Measurements from ENCODE around the gene ATP5F1E.

The ATP5F1E gene

GRCh38 chr20:59032023-59032712 is at the start of gene ATP5F1E (continued):
- TF ChIP-seq HIC1 (tag by site-specific recombination; IDR thresholded peaks at IDR 0.05) (peak; percentile 57; the same call in 1 of the 2 replicates), TCF7L2 (IDR thresholded peaks at IDR 0.05; ENCODE audit: borderline replicate concordance, low read depth, low read length) (no peak), PRDM1 (tag by site-specific recombination; IDR thresholded peaks at IDR 0.05) (peak; percentile 4; the same call in 1 of the 2 replicates), ZNF791 (tag by site-specific recombination; IDR thresholded peaks at IDR 0.05) (no peak), KLF7 (tag by site-specific recombination; IDR thresholded peaks at IDR 0.05; ENCODE audit: borderline replicate concordance) (0 out of 2 replicates have a peak, but pooled peaks have one; percentile 69), ZNF629 (tag by site-specific recombination; IDR thresholded peaks at IDR 0.05) (no peak), ZBTB1 (tag by site-specific recombination; IDR thresholded peaks at IDR 0.05) (no peak), KLF9 (tag by site-specific recombination; IDR thresholded peaks at IDR 0.05; ENCODE audit: low read depth) (no peak), BCL6B (tag by site-specific recombination; IDR thresholded peaks at IDR 0.05) (no peak), SP2 (tag by site-specific recombination; IDR thresholded peaks at IDR 0.05) (peak; percentile 87), SCRT1 (tag by site-specific recombination; IDR thresholded peaks at IDR 0.05; ENCODE audit: borderline replicate concordance) (no peak), ZNF350 (tag by site-specific recombination; IDR thresholded peaks at IDR 0.05) (no peak), ZNF488 (tag by site-specific recombination; IDR thresholded peaks at IDR 0.05) (no peak), PATZ1 (tag by site-specific recombination; IDR thresholded peaks at IDR 0.05) (peak; percentile 90), ELK4 (IDR thresholded peaks at IDR 0.05; ENCODE audit: borderline replicate concordance, low read depth, low read length) (no peak), ZNF530 (tag by site-specific recombination; IDR thresholded peaks at IDR 0.05; ENCODE audit: low read depth) (no peak), ZNF121 (tag by site-specific recombination; IDR thresholded peaks at IDR 0.05) (no peak), OVOL3 (tag by site-specific recombination; IDR thresholded peaks at IDR 0.05) (peak; percentile 37; the same call in 1 of the 2 replicates), ZNF704 (tag by site-specific recombination; IDR thresholded peaks at IDR 0.05) (peak; percentile 81), ZNF223 (tag by site-specific recombination; IDR thresholded peaks at IDR 0.05) (no peak), ZNF324 (tag by site-specific recombination; IDR thresholded peaks at IDR 0.05) (no peak), ZBTB7A (tag by site-specific recombination; IDR thresholded peaks at IDR 0.05; ENCODE audit: low read depth) (no peak), PRDM4 (tag by site-specific recombination; IDR thresholded peaks at IDR 0.05) (no peak; the same call in 1 of the 2 replicates)

Measured in HEK293 (cell line).